ENCODE results near the gene SCGB2B2.

Gene SCGB2B2

DNA sequence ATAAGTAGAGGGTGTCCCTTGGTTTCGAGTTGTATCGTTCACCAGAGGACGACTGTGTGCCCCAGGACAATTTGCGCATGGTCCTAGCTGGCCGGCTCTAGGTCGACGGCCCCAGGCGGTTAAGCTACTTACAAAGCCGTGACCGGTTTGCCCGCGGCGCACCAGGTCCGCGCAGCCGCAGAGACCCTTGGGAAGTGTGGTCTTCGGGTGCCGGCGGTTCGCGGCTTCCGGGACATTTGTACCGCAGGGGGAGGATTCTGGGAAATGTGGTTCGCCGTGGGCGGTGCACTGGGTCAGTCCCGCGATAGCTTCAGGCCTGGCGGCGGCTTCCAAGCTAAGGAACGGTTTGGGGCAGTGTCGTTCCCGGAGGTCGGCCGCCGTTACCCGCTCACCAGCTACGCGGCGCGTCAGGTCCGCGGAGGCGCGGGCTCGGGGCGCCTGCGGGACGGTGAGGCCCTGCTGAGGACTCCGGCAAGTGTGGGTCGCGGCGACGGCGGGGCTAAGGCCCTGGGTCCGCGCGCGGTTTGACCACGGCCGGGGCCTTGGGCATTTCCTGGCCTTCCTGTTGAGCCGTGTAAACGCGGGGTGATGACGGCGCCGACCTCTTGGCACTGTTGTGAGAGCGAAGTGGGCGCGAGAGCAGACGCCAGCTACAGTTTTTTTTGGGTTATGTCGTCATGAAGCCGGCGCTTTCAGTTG, 576 bp upstream of the SCGB2B2 start, which contains the start of gene ZNF302 (continued):
- TF ChIP-seq ZNF350 (tag by site-specific recombination; IDR thresholded peaks at IDR 0.05) (0 out of 2 replicates have a peak, but pooled peaks have one; percentile 52), WT1 (tag by site-specific recombination; IDR thresholded peaks at IDR 0.05) (no peak), ZNF19 (tag by site-specific recombination; IDR thresholded peaks at IDR 0.05; ENCODE audit: low read depth) (no peak), ZNF404 (tag by site-specific recombination; IDR thresholded peaks at IDR 0.05) (no peak), ZNF354C (tag by site-specific recombination; IDR thresholded peaks at IDR 0.05; ENCODE audit: borderline replicate concordance, low read depth) (no peak), ZNF629 (tag by site-specific recombination; IDR thresholded peaks at IDR 0.05) (peak; percentile 78), ZBTB1 (tag by site-specific recombination; IDR thresholded peaks at IDR 0.05) (peak; percentile 71; the same call in 1 of the 2 replicates), ZEB2 (tag by site-specific recombination; IDR thresholded peaks at IDR 0.05) (peak; percentile 69), ZNF10 (tag by site-specific recombination; IDR thresholded peaks at IDR 0.05) (peak; percentile 61), ZNF660 (tag by site-specific recombination; IDR thresholded peaks at IDR 0.05) (peak; percentile 84; the same call in 1 of the 2 replicates), EGR2 (tag by site-specific recombination; IDR thresholded peaks at IDR 0.05; ENCODE audit: low read depth) (peak; percentile 89), ZNF747 (tag by site-specific recombination; IDR thresholded peaks at IDR 0.05) (no peak), ZNF157 (tag by site-specific recombination; IDR thresholded peaks at IDR 0.05) (peak; percentile 47), SCRT1 (tag by site-specific recombination; IDR thresholded peaks at IDR 0.05; ENCODE audit: borderline replicate concordance) (no peak), ZNF544 (tag by site-specific recombination; IDR thresholded peaks at IDR 0.05) (no peak), KLF10 (tag by site-specific recombination; IDR thresholded peaks at IDR 0.05) (peak; percentile 55), ZNF433 (tag by site-specific recombination; IDR thresholded peaks at IDR 0.05; ENCODE audit: low read depth) (no peak), ZNF311 (tag by site-specific recombination; IDR thresholded peaks at IDR 0.05; ENCODE audit: borderline replicate concordance) (no peak), ZNF394 (tag by site-specific recombination; IDR thresholded peaks at IDR 0.05; ENCODE audit: borderline replicate concordance) (peak; percentile 12; the same call in 1 of the 2 replicates), ZNF138 (tag by site-specific recombination; IDR thresholded peaks at IDR 0.05; ENCODE audit: borderline replicate concordance) (no peak), ZSCAN23 (tag by site-specific recombination; IDR thresholded peaks at IDR 0.05) (no peak), ZNF561 (tag by site-specific recombination; IDR thresholded peaks at IDR 0.05; ENCODE audit: borderline replicate concordance) (peak; percentile 96), ZNF335 (tag by site-specific recombination; conservative IDR thresholded peaks at IDR 0.05) (peak; percentile 99), ZFP37 (tag by site-specific recombination; IDR thresholded peaks at IDR 0.05) (peak; percentile 77), BCL11A (tag by site-specific recombination; IDR thresholded peaks at IDR 0.05; ENCODE audit: low read depth) (0 out of 2 replicates have a peak, but pooled peaks have one; percentile 53)
- TF ChIP-seq, protein P1, sequence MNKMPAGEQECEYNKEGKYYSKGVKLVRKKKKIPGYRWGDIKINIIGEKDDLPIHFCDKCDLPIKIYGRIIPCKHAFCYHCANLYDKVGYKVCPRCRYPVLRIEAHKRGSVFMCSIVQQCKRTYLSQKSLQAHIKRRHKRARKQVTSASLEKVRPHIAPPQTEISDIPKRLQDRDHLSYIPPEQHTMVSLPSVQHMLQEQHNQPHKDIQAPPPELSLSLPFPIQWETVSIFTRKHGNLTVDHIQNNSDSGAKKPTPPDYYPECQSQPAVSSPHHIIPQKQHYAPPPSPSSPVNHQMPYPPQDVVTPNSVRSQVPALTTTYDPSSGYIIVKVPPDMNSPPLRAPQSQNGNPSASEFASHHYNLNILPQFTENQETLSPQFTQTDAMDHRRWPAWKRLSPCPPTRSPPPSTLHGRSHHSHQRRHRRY (tag by site-specific recombination; IDR thresholded peaks at IDR 0.05), result no peak
- TF ChIP-seq, protein P2, sequence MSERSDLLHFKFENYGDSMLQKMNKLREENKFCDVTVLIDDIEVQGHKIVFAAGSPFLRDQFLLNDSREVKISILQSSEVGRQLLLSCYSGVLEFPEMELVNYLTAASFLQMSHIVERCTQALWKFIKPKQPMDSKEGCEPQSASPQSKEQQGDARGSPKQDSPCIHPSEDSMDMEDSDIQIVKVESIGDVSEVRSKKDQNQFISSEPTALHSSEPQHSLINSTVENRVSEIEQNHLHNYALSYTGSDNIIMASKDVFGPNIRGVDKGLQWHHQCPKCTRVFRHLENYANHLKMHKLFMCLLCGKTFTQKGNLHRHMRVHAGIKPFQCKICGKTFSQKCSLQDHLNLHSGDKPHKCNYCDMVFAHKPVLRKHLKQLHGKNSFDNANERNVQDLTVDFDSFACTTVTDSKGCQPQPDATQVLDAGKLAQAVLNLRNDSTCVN (tag by site-specific recombination; optimal IDR thresholded peaks at IDR 0.05), result peak; percentile 98
- TF ChIP-seq, protein P3, sequence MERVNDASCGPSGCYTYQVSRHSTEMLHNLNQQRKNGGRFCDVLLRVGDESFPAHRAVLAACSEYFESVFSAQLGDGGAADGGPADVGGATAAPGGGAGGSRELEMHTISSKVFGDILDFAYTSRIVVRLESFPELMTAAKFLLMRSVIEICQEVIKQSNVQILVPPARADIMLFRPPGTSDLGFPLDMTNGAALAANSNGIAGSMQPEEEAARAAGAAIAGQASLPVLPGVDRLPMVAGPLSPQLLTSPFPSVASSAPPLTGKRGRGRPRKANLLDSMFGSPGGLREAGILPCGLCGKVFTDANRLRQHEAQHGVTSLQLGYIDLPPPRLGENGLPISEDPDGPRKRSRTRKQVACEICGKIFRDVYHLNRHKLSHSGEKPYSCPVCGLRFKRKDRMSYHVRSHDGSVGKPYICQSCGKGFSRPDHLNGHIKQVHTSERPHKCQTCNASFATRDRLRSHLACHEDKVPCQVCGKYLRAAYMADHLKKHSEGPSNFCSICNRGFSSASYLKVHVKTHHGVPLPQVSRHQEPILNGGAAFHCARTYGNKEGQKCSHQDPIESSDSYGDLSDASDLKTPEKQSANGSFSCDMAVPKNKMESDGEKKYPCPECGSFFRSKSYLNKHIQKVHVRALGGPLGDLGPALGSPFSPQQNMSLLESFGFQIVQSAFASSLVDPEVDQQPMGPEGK (tag by site-specific recombination; IDR thresholded peaks at IDR 0.05), result peak; percentile 34; the same call in 1 of the 2 replicates
- TF ChIP-seq, protein P4, sequence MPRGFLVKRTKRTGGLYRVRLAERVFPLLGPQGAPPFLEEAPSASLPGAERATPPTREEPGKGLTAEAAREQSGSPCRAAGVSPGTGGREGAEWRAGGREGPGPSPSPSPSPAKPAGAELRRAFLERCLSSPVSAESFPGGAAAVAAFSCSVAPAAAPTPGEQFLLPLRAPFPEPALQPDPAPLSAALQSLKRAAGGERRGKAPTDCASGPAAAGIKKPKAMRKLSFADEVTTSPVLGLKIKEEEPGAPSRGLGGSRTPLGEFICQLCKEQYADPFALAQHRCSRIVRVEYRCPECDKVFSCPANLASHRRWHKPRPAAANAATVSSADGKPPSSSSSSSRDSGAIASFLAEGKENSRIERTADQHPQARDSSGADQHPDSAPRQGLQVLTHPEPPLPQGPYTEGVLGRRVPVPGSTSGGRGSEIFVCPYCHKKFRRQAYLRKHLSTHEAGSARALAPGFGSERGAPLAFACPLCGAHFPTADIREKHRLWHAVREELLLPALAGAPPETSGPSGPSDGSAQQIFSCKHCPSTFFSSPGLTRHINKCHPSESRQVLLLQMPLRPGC (tag by site-specific recombination; IDR thresholded peaks at IDR 0.05), result no peak; the same call in none of the 2 replicates
- TF ChIP-seq, protein P5, sequence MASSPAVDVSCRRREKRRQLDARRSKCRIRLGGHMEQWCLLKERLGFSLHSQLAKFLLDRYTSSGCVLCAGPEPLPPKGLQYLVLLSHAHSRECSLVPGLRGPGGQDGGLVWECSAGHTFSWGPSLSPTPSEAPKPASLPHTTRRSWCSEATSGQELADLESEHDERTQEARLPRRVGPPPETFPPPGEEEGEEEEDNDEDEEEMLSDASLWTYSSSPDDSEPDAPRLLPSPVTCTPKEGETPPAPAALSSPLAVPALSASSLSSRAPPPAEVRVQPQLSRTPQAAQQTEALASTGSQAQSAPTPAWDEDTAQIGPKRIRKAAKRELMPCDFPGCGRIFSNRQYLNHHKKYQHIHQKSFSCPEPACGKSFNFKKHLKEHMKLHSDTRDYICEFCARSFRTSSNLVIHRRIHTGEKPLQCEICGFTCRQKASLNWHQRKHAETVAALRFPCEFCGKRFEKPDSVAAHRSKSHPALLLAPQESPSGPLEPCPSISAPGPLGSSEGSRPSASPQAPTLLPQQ (tag by site-specific recombination; IDR thresholded peaks at IDR 0.05), result peak; percentile 62
- TF ChIP-seq, protein P6, sequence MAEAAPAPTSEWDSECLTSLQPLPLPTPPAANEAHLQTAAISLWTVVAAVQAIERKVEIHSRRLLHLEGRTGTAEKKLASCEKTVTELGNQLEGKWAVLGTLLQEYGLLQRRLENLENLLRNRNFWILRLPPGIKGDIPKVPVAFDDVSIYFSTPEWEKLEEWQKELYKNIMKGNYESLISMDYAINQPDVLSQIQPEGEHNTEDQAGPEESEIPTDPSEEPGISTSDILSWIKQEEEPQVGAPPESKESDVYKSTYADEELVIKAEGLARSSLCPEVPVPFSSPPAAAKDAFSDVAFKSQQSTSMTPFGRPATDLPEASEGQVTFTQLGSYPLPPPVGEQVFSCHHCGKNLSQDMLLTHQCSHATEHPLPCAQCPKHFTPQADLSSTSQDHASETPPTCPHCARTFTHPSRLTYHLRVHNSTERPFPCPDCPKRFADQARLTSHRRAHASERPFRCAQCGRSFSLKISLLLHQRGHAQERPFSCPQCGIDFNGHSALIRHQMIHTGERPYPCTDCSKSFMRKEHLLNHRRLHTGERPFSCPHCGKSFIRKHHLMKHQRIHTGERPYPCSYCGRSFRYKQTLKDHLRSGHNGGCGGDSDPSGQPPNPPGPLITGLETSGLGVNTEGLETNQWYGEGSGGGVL (tag by site-specific recombination; IDR thresholded peaks at IDR 0.05), result peak; percentile 50; the same call in 1 of the 2 replicates

Data from HEK293 (cell line).